Measurements from ENCODE around the gene DRAP1.

The DRAP1 gene, protein sequence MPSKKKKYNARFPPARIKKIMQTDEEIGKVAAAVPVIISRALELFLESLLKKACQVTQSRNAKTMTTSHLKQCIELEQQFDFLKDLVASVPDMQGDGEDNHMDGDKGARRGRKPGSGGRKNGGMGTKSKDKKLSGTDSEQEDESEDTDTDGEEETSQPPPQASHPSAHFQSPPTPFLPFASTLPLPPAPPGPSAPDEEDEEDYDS

GRCh38 chr11:65919141-65919572, at the start of gene DRAP1:
DRAP1 (plus strand) TSS chr11:65919426; CDS start chr11:65919502, 76 bp downstream.
- DNase-seq (ENCODE audit: low spot score): peak; percentile 99

GRCh38 chr11:65869643-65870306, 49.5 kb upstream of the DRAP1 start:
- DNase-seq (ENCODE audit: low spot score): no peak

DNA sequence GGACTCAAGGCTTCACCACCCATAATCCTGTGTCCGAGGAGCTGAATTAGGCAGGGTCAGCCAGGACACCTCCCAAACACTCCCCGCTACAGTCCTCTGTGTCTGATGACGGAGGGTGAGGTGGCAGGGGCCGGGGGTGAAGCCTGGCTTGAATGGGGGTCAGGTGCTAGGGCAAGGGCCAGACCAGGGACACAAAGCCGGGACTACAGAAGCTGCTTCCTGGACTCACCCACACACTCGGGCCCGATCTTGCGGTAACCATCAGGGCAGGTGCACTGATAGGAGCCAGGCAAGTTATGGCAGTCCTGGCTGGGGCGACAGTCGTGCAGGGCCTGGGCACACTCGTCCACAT, 48.9 kb upstream of the DRAP1 start:
- no peak for DNase-seq (ENCODE audit: low spot score)

DNA sequence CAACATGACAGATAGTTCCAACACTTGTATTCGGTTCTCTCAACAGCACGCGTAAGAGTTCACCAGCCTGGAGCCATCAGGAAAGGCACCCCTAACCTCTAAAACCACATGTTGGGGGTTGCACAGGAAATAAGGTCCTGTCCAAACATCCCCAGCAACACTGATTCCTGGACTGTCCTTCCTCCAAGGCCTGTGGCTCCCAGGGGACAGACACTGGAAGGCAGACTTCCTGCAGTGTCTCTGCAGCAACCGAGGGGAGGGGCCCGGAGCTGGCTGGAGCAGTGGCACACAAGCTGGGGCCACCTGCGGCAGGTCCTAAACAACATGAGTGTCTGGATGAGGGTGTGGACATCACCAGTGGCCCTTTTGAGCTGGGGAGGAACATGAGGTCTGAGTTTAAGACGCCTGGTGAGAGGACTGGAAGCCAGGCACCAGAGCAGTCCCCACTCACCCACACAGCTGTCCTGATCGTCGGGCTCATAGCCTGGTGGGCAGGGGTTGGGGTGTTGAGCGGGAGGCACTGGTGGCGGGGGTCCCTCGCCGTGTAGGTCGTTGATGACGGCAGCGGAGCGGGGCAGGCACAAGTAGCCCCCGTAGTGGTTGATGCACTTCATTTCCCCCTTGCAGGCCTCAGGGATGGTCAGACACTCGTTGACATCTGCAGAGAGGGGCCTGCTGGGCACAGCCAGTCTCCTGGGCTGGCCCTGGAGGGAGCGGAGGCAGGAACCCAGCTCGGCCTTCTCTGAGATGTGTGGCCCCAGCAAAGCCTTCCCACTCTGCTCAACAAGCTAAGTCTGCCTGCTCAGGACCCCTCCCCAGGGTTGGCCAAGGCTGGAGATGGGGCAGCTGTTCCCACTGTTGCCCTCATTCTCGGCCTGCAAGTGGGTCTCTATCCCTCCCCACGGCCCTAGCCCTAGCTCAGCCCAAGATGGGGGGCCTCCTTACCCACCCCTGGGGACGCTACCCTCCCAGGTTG, 48.2 kb upstream of the DRAP1 start:
- DNase-seq (ENCODE audit: low spot score): no peak

DNA sequence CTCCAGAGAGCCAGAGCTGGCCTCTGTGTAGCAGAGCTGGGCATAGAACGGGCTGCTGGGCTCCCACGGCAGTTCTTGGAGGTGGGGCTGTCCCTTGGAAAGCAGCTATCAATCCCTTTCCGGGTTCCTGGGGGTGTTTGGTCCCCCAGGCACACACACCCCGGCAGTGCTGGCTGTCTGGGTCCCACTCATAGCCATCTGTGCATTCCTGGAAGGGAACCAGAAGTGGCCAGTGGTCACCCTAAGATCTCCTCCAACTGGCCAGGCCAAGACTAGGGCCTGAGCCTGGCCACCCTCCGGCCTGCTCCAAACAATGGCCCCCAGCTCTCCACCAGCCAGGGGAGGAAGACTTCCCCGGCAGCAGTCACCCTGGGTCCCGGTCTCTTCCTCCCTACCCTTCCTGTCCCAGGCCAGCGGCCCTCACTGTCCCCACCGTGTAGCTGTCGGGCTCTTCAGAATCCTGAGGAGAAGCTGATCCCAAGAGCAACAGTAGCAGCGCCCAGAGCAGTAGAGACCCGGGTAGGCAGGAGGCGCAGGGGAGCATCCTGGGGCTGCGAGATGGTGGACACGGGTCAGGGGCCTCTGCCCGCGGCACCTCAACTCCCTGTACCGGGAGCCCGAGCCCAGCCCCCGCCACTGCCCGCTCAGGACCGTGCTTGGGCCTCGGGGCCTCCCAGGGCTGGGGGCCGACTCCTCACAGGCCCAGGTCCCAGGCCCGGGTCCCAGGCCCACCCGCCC, 47.2 kb upstream of the DRAP1 start:
- DNase-seq (ENCODE audit: low spot score): peak; percentile 63

DNA sequence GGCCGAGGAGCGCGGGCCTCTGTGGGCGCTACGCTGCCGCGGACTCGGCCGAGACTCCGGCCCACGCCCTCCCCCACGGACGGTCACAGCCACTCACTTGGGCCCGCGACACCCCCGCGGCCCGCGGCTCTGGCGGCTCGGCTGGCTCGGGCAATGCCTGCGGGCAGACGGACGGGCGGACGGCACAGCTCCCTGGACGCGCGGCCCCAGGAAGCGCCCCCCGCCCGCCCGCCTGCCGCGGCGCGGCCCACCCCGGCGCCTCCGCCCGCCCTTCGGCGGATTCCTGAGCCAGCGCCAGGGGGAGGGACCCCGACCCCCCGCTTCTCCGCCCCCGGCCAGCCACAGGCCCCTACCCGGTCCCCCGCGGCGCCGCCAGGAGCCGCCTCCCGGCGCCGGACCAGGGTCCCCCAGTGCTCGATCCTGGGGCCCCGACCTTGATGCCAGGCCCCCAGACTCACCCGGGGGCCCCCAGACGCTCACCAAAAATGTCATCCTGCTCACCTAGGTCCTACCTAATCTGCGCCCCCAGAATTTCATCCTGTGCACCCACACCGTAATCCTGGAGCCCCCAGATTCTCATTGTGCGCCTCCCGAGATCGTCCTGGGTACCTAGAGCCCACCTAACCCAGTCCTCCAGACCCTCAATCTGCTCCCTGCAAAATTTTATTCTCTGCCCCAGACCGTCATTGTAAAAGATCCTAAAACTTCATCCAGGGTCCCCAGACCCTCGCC, 46.5 kb upstream of the DRAP1 start, which contains the start of gene EFEMP2:
Gene EFEMP2, minus strand, starts transcription at position 215 of the 732 bp plus-strand sequence. CDS start 446 bp downstream, outside the sequence.
- DNase-seq (ENCODE audit: low spot score): peak; percentile 68

DNA sequence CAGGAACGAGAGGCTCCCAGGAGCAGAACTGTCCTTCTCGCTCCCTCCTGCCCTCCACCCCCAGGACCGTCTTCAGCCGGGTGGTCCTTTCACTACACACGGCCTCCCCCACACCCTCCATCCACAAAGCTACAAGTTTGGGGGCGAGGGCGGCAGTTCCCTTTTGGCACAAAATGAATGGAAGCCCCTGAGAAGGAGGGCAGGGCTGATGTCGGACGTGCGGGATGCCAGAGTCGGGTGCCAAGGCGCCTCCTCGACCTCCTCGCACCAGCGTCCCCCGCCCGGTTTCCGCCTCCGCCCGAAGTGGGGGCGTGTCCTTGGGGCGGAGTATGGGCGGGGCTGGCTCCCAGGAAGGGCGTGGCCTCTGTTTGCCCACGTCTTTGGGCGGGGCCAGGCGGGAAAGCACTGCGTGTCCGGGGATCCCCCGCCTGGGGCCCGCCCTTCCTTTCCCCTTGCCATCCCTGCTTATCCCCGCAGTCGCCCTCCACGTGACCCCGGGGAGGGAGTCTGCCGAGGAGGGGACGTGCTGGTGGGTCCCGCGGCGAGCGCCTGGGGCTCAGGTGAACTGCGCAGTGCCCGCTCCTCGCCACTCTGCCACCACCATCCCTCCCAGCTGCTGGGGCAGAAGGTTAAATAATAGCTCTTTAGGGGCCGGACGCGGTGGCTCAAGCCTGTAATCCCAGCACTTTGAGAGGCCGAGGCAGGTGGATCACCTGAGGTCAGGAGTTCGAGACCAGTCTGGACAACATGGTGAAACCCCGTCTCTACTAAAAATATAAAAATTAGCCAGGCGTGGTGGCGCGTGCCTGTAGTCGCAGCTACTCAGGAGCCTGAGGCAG, 45.7 kb upstream of the DRAP1 start:
- DNase-seq (ENCODE audit: low spot score): peak; percentile 96

DNA sequence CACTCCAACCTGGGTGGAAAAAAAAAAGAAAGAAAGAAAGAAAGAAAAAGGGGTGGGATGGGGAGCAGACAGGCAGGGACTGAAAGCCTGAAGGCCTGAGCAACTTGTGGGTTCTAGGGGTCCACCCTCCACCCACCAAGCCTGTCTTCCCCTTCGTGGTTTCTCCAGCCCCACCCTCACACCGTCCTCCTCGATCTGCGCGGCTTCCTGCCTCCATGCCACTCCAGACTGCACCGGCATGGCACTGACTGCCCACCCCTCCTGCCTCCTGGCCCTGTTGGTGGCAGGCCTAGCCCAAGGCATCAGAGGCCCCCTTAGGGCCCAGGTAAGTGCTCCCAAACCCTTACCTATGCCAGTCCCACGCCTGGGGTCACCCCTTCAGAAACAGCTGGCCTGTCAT, 39.6 kb upstream of the DRAP1 start, which contains the start of gene CTSW:
Gene CTSW, plus strand, starts transcription at position 221 of the 400 bp plus-strand sequence. Its CDS starts 18 bp downstream, at position 239.
- no peak for DNase-seq (ENCODE audit: low spot score)

DNA sequence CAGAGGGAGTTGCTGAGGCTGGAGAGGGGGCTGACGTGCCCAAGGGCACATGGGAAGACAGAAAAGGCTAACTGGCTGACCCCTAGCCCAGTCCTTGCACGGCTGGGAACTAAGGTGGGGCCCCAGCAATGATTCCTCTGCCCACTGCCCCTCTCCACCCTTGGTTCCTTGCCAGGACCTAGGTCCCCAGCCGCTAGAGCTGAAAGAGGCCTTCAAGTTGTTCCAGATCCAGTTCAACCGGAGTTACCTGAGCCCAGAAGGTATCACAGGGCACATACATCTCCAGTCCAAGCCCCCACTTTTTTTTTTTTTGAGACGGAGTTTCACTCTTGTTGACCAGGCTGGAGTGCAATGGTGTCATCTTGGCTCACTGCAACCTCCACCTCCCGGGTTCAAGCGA, 39.2 kb upstream of the DRAP1 start:
- no peak for DNase-seq (ENCODE audit: low spot score)

DNA sequence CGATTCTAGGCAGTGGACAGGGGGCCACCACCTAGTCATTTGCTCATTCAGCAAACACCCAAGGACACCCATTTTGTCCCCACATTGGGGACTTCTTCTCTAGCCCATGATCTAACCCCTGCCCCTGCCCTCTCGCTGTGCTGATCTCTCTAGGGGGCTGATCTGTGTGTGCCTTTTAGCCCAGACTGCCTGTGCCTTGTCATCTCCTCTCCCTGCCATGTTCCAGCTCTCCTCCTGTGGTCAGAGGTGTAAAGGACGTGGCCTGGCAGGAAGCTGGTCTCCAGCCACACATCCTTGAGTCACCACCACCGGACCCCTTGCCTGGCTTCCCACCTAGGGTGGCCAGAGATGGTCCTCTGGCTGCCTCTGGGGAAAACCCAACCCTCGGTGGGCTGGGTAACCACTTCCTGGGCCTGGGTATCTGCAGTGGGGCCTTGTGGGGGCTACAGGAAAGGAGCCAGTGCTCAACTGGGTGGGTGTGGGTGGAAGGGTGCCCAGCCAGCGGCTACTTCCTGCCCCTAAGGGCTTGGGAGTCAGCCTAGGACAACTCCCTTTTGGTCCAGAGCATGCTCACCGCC, 38.3 kb upstream of the DRAP1 start:
- DNase-seq (ENCODE audit: low spot score): no peak

- DNase-seq (ENCODE audit: low spot score): no peak
Measured at GRCh38 chr11:65882120-65883057, 36.8 kb upstream of the DRAP1 start.

DNA sequence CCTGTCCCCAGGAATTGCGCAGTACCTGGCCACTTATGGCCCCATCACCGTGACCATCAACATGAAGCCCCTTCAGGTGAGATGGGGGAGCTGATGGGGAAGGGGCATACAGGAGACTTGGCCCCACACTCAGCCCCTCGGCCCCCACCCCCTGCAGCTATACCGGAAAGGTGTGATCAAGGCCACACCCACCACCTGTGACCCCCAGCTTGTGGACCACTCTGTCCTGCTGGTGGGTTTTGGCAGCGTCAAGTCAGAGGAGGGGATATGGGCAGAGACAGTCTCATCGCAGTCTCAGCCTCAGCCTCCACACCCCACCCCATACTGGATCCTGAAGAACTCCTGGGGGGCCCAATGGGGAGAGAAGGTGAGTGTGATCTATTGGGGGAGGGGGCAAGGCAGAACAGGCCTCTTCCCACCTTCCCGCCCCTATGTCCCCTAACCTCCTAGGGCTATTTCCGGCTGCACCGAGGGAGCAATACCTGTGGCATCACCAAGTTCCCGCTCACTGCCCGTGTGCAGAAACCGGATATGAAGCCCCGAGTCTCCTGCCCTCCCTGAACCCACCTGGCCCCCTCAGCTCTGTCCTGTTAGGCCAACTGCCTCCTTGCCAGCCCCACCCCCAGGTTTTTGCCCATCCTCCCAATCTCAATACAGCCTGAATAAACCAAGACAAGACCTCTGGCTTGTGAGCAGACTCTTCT, 36.0 kb upstream of the DRAP1 start:
- no peak for DNase-seq (ENCODE audit: low spot score)

DNA sequence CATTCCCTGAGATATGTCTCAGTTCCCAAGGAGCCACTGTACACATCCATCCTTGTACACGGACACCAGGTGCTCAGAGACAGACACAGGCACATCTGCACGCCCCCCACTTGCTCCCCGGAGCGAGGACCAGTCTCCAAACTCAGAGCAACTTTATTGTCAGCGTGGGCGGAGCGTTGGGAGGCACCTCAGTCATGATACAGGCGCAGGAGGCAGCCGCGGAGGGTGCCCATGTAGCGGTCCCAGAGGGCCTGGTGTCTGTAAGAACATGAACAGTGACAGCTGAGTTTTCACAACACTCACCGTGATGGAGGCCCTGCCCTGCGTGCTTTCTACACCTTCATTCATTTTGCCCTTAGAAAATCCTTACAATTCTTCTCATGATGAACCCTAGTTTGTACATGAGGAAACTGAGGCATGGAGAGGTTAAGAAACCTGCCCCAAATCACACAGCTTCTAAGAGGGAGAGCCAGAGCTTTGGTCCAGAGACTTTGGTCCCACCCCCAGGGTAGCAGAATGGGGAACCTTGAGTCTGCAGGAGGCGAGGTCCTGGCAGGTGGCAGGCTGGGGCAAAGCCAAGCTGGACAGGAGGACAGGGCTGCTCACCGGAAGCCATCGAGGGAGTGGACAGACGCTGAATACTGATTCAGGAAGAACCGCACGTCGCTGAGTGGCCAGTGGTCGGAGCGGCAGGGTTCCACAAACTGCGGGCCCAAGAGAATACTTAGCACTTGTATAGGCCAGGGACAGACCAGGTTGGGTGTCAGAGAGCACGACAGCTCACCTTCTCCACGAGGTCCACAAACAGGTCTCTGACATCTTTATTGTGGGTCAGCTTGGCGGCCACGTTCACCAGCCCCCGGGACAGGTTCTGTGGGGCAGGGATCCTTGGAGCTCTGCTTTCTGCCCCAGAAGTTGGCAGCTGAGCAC, 35.2 kb upstream of the DRAP1 start:
- no peak for DNase-seq (ENCODE audit: low spot score)

- peak; percentile 84 for DNase-seq (ENCODE audit: low spot score)
Measured at GRCh38 chr11:65884716-65885092, 34.5 kb upstream of the DRAP1 start.

DNA sequence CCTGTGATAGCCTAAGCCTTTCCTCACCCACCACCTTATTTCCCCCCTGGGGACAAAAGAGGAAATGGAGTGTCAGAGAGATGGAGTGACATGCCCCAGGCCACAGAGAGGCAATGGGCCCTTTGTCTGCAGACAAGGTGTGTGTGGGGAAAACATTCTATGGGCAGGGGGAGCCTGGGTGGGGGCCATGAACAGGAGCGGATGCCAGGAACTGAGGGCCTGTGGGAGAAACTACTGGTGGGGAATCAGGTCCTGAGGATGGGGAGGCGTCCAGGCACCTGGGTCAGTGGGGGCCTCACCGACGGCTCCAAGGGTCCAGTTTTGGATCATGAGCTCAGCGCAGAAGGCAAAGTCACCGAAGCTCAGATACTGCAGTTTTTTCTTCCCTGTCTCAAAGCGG, 34.0 kb upstream of the DRAP1 start:
- no peak for DNase-seq (ENCODE audit: low spot score)

DNA sequence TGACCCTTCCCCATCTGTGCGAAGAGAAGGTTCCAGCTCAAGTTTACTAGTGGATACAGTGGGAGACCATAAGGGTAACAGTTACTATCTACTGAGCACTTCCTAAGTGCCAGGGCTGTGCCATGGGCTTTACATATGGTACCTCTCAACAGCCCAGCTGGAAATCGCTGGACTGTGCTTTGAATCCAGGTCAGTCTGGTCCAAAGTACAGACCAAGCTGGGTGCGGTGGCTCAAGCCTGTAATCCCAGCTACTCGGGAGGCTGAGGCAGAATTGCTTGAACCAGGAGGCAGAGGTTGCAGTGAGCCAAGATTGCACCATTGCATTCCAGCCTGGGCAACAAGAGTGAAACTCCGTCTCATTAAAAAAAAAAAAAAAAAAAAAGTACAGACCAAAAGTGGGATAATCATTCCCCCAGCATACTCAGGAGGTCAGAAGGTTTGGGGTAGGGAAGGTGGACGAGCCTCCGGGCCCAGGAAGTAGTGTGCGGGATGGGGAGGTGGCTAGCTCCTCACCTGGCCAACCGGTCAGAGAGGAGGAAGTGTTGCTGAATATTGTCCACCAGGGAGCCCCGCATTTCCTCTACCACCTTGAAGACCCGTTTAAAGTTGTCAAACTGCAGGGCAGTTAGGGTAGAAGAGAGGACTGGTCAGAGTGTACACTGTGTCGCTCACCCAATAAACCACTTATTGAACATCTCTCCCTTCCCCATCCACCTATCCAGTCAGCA, 33.3 kb upstream of the DRAP1 start:
- DNase-seq (ENCODE audit: low spot score): no peak

All from AG08396 (cell line).